MCF 10A (cell line): ENCODE data around the gene CSNK2A3. TPM values are rescaled to one million over a fixed set of nuclear protein-coding genes. Genes with fewer than 3 reads are reported as not detected.

ENCODE experiments used
- BruUV-seq: library from RNA; stranded (reverse); fragments of 400-500 nt; replicated peaks from 2 replicates; lab custom pipeline; 2021; lab: Mats Ljungman, UMichigan
- CTCF ChIA-PET: fragments of 300-600 bp; sonication (Branson Sonifier 250); formaldehyde crosslinking; extraction: SDS; loops from one replicate; lab custom pipeline; 2021; ENCODE audit warnings: antibody characterized with exemption, inconsistent platforms; lab: Yijun Ruan, JAX
- POLR2A ChIA-PET: fragments of 300-600, 350-650 bp; sonication (Branson Sonifier 250); formaldehyde crosslinking; extraction: SDS; loops from one replicate; lab custom pipeline; 2020; ENCODE audit warnings: antibody characterized with exemption, inconsistent platforms; lab: Yijun Ruan, JAX
- DNase-seq: peaks from one replicate; pipeline ENCODE4 v3.0.0-alpha.2; 2018; ENCODE audit not compliant: unreplicated experiment
- H3K27ac Mint-ChIP-seq: one replicate; pipeline ENCODE4 v1.8.0; 2022; ENCODE audit warnings: mild to moderate bottlenecking, low read depth, mixed read lengths; ENCODE audit not compliant: unreplicated experiment
- H3K27me3 Mint-ChIP-seq: one replicate; pipeline ENCODE4 v1.8.0; 2022; ENCODE audit warnings: mixed read lengths; ENCODE audit not compliant: insufficient read depth, unreplicated experiment
- H3K36me3 Mint-ChIP-seq: one replicate; pipeline ENCODE4 v1.8.0; 2022; ENCODE audit warnings: mild to moderate bottlenecking, moderate library complexity, mixed read lengths; ENCODE audit not compliant: insufficient read depth, unreplicated experiment
- H3K4me1 Mint-ChIP-seq: one replicate; pipeline ENCODE4 v1.8.0; 2022; ENCODE audit warnings: mixed read lengths; ENCODE audit not compliant: insufficient read depth, unreplicated experiment
- H3K4me3 Mint-ChIP-seq: one replicate; pipeline ENCODE4 v1.8.0; 2022; ENCODE audit warnings: mild to moderate bottlenecking, moderate library complexity, mixed read lengths; ENCODE audit not compliant: unreplicated experiment
- H3K9me3 Mint-ChIP-seq: one replicate; pipeline ENCODE4 v1.8.0; 2022; ENCODE audit warnings: mixed read lengths; ENCODE audit not compliant: unreplicated experiment
- intact Hi-C: fragments of 100-400 bp; cut with micrococcal nuclease; formaldehyde crosslinking; loops from 2 replicates; pipeline ENCODE4 v1.14.1; 2022
- total RNA-seq: library from RNA; stranded (reverse); gene quantifications from 2 replicates; pipeline ENCODE4 v1.2.3, GENCODE V29; 2022
- TF ChIP-seq, protein P1 (sequence below): fragments of 200-600 bp; IDR thresholded peaks from one replicate; pipeline ENCODE4 v1.8.0; 2022; ENCODE audit warnings: antibody characterized with exemption, mild to moderate bottlenecking; ENCODE audit not compliant: unreplicated experiment

Gene CSNK2A3
- total RNA-seq, 1 experiment from 2014 or later, result 2.2 TPM

DNA sequence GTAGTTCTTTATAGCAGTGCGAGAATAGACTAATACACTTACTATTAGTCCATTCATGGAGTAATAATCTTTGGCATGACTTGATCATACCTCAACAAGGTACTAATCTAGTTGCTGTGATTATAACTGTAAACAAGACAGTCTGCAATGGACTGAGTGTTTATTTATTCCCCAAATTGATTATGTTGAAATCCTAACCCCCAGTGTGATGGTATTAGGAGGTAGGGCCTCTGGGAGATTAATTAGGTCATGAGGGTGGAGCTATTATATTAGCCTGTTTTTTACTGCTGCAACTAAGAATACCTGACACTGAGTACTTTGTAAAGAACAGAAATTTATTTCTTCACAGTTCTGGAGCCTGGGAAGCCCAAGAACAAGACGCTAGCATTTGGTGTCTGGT is 30.9 kb upstream of the CSNK2A3 start:
- ChIA-PET POLR2A (interaction anchor here (1.0 kb wide), 1 partner anchor 8 kb away, joined by 3 read pairs; no protein-coding TSS in a partner anchor), CTCF (no interaction called here)
- intact Hi-C loops, result loop anchor here (10.0 kb wide), 1 partner anchor 241 kb away; the partner anchor contains the start of gene GALNT18
- BruUV-seq, result no TSS peak
- H3K4me3 Mint-ChIP-seq, result no peak overlapping the region
- no peaks in the 10 kb centered on the region for H3K36me3 Mint-ChIP-seq
- H3K27me3 Mint-ChIP-seq, result no peaks in the 10 kb centered on the region
- TF ChIP-seq, protein P1, sequence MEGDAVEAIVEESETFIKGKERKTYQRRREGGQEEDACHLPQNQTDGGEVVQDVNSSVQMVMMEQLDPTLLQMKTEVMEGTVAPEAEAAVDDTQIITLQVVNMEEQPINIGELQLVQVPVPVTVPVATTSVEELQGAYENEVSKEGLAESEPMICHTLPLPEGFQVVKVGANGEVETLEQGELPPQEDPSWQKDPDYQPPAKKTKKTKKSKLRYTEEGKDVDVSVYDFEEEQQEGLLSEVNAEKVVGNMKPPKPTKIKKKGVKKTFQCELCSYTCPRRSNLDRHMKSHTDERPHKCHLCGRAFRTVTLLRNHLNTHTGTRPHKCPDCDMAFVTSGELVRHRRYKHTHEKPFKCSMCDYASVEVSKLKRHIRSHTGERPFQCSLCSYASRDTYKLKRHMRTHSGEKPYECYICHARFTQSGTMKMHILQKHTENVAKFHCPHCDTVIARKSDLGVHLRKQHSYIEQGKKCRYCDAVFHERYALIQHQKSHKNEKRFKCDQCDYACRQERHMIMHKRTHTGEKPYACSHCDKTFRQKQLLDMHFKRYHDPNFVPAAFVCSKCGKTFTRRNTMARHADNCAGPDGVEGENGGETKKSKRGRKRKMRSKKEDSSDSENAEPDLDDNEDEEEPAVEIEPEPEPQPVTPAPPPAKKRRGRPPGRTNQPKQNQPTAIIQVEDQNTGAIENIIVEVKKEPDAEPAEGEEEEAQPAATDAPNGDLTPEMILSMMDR, result no peak
- H3K4me1 Mint-ChIP-seq, result peaks cover under 1% of the 10 kb centered on the region
- H3K27ac Mint-ChIP-seq, result no peak overlapping the region
- no peak for DNase-seq
- no peaks in the 10 kb centered on the region for H3K9me3 Mint-ChIP-seq

DNA sequence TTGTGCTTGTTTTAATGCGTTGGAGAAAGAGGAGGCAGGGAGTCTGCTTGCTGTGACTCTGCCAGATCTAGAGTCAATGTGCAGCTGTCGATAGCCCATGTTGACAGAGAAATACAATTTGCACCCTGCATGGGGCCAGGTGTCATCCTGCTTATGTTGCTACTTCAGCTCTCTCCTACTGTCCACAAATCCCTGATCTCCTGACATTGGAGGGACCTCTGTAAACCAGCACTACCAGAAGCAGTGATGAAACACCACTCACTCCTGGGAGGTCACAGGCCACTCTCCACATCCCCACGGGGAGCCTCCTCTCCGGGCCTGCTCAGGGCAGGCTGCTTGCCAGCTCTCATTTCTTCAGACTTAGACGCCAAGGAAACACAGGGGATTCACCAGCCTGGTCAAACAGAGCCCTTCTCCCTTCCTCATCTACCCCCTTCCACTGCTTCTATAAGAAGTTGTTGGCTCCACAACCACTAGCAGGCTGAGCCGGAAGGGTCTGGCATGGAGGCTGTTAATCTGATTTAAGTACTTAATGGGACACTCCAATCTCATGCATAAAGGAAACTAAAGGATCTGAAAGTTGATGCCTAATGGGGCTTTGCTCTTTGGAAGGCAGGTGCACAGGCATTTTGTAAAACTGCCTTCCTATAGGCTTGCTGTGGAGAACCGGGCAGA is 29.9 kb upstream of the CSNK2A3 start:
- Mint-ChIP-seq H3K4me1 (no peaks in the 10 kb centered on the region), H3K27ac (no peak overlapping the region), H3K27me3 (no peaks in the 10 kb centered on the region), H3K9me3 (no peaks in the 10 kb centered on the region), H3K4me3 (no peak overlapping the region), H3K36me3 (peaks cover 6% of the 10 kb centered on the region)
- CTCF ChIA-PET, result no interaction called here
- no peak for DNase-seq
- TF ChIP-seq, protein P1, result no peak
- intact Hi-C loops, result loop anchor here (10.0 kb wide), 1 partner anchor 242 kb away; the partner anchor contains the start of gene GALNT18
- BruUV-seq, result no TSS peak
- POLR2A ChIA-PET, result interaction anchor here (0.6 kb wide), 1 partner anchor 378 kb away, joined by 3 read pairs; no protein-coding TSS in a partner anchor

DNA sequence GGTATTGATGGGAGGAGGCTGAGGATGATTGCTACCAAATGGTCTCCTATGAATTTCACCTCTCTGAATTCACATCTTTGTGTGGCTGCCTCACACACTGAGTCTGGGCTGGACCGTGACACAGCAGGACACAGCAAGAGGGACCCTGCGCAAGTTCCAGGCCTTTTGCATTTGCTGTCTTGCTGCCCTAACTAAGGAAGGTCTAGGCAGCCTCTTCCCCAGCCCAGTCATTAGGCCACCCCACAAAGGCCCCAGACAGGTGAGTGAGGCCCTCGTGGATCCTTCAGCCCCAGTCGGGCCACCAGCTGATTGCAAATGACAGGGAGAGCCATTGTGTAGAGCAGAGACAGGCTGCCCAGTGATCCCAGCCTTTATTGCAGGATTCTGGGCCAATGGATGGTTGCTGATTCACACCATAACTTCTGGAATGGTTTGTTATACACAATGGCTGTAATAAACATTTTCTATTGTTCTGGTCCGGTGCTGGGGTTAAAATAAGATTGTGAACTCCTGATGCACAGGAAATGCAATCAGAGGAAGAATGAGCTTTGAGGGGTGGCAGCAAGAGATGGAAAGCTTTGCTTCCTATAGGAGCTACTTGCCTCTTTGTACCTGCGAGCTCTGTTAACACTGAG is 28.5 kb upstream of the CSNK2A3 start:
- TF ChIP-seq, protein P1, result no peak
- Mint-ChIP-seq H3K9me3 (no peaks in the 10 kb centered on the region), H3K27me3 (no peaks in the 10 kb centered on the region), H3K36me3 (peaks cover 6% of the 10 kb centered on the region), H3K4me3 (no peak overlapping the region), H3K27ac (no peak overlapping the region), H3K4me1 (no peaks in the 10 kb centered on the region)
- intact Hi-C loops, result loop anchor here (10.0 kb wide), 1 partner anchor 243 kb away; the partner anchor contains the start of gene GALNT18
- ChIA-PET CTCF (interaction anchor here (0.6 kb wide), 1 partner anchor 49 kb away, joined by 3 read pairs; no protein-coding TSS in a partner anchor), POLR2A (no interaction called here)
- no TSS peak for BruUV-seq
- DNase-seq, result no peak

DNA sequence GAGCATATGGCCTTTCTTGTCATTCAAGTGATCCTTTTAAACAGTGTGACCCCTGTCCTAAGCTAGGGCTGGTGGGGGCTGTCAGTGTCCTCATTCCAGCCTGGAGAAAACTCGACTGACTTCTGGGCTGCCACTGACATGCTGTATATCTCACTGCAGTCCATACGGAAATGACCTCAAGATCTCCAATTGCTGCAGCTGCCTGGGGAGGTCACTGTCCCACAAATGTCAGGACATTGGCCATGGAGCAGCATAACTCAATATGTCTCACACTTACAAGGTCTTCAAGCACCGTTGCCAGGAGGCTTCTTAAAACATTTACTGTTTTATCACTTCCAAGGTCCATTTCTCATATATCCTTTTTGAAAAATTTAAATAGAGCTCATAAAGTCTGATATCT is 27.8 kb upstream of the CSNK2A3 start:
- DNase-seq, result no peak
- Mint-ChIP-seq H3K27me3 (no peaks in the 10 kb centered on the region), H3K36me3 (peaks cover 6% of the 10 kb centered on the region), H3K4me3 (no peak overlapping the region), H3K27ac (no peak overlapping the region), H3K4me1 (no peaks in the 10 kb centered on the region), H3K9me3 (no peaks in the 10 kb centered on the region)
- ChIA-PET CTCF (no interaction called here), POLR2A (interaction anchor here (0.6 kb wide), 1 partner anchor 10 kb away, joined by 3 read pairs; no protein-coding TSS in a partner anchor)
- intact Hi-C loops, result loop anchor here (10.0 kb wide), 1 partner anchor 244 kb away; the partner anchor contains the start of gene GALNT18
- no TSS peak for BruUV-seq
- TF ChIP-seq, protein P1, result no peak
